Stimulated activated CD4-positive, alpha-beta T cell treated with anti-CD3 and anti-CD28 coated beads, TNF-alpha, amount 100 ng/mL, for 48 hours (primary cell): ENCODE results near the gene HNRNPCL4.
"Not testable (repeated sequence)": the region's sequence is repeated elsewhere in the genome, so short reads cannot be mapped to it uniquely, and the experiment has no call there.

Experiments
- DNase-seq, 3 donors: peaks; one replicate each; pipeline ENCODE4 v3.0.0-alpha.2; 2020; ENCODE audit warnings: low read depth in 3 of 3

HNRNPCL4 gene

GRCh38 chr1:13165531-13165930 is at the start of gene HNRNPCL4:
TSS of gene HNRNPCL4 (minus strand) at chr1:13165631. CDS start at chr1:13165467, 164 bp downstream.
- not testable (repeated sequence) for DNase-seq

GRCh38 chr1:13208712-13209111 is 43.3 kb upstream of the HNRNPCL4 start:
- DNase-seq = not testable (repeated sequence)

DNA sequence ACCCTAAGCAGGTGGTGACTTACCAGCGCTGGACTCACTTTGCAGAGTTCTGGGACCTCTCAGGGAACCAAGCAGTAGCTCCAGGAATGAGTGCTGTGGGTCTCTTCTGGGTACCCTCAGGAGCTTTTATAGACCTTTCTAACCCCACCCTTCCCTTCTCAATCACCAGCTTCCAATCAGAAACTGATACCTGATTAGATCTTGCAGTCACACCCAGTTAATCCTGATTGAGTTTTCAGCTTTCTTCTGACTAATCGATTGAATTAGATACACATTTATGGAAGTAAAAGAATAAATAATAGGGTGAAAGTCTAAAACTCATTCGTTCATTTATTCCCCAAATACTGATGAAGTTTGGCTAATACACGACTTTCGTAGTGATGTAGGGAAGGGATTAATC is 35.9 kb upstream of the HNRNPCL4 start, which contains the start of gene PRAMEF13:
TSS of gene PRAMEF13 (minus strand) at position 101 of the 400 bp plus-strand sequence. CDS start 1,820 bp downstream, outside the sequence.
- DNase-seq = not testable (repeated sequence)

GRCh38 chr1:13171548-13171947 is 6.1 kb upstream of the HNRNPCL4 start, which contains the start of gene PRAMEF9:
TSS of gene PRAMEF9 (plus strand) at chr1:13171848. CDS start at chr1:13175281, 3,433 bp downstream.
- not testable (repeated sequence) for DNase-seq

GRCh38 chr1:13155909-13156308 is 9.5 kb downstream of the HNRNPCL4 start, which contains the start of gene PRAMEF26:
TSS of gene PRAMEF26 (minus strand) at chr1:13156009. CDS start at chr1:13153095, 2,914 bp downstream.
- DNase-seq = not testable (repeated sequence)

- not testable (repeated sequence) for DNase-seq
These were observed 48.7 kb downstream of the HNRNPCL4 start, which contains the start of gene HNRNPCL2 for GRCh38 chr1:13116754-13117153. TSS of gene HNRNPCL2 (minus strand) at chr1:13116854. CDS start at chr1:13116400, 454 bp downstream.
